GM12878 (cell line): ENCODE results near the gene CDCA7L. TPM values are rescaled to one million over a fixed set of nuclear protein-coding genes. Genes with fewer than 3 reads are reported as not detected.

Experiments
- ATAC-seq: fragments of 200-7000 bp; cut with Tn5 transposase; 3 replicates; pipeline ENCODE4 v1.9.1; 2020; ENCODE audit warnings: mild to moderate bottlenecking, moderate library complexity
- BruUV-seq: library from RNA; stranded (reverse); fragments of 400-500 nt; replicated peaks from 2 replicates; lab custom pipeline; 2021; lab: Mats Ljungman, UMichigan
- CTCF ChIA-PET: fragments of 300-600 bp; sonication (Branson Sonifier 250); formaldehyde crosslinking; extraction: SDS; loops from one replicate; lab custom pipeline; 2021; ENCODE audit warnings: inconsistent platforms; lab: Yijun Ruan, JAX
- POLR2A ChIA-PET: fragments of 350-600 bp; formaldehyde crosslinking; extraction: SDS; loops from one replicate; lab custom pipeline; 2021; ENCODE audit warnings: inconsistent platforms; lab: Charles Lee
- RAD21 ChIA-PET: fragments of 300-600 bp; sonication (Branson Sonifier 250); formaldehyde crosslinking; loops from one replicate; lab custom pipeline; 2023; ENCODE audit warnings: antibody characterized with exemption; ENCODE audit not compliant: unreplicated experiment; lab: Charles Lee
- SMC1A ChIA-PET: fragments of 300-600 bp; sonication (Branson Sonifier 250); formaldehyde crosslinking; loops from one replicate; lab custom pipeline; 2023; ENCODE audit not compliant: unreplicated experiment, uncharacterized antibody; lab: Charles Lee
- DNase-seq: peaks from one replicate; pipeline ENCODE4 v3.0.0-alpha.2; 2011; ENCODE audit warnings: low read depth, low spot score
- FAIRE-seq: peaks from 3 replicates; lab custom pipeline; 2011; peaks lifted over from hg19 to GRCh38; lab: Jason Lieb, UNC
- H2AFZ ChIP-seq: 2 replicates; pipeline ENCODE4 v1.6.0; 2011; ENCODE audit warnings: low read depth, low read length, control low read depth; ENCODE audit not compliant: control insufficient read depth
- H3K27ac ChIP-seq: 2 replicates; pipeline ENCODE4 v1.5.1; 2011; ENCODE audit warnings: control low read depth; ENCODE audit not compliant: control insufficient read depth, insufficient read depth
- H3K27me3 ChIP-seq, 2 experiments: replicated peaks in 1 of 2; 2 replicates each; pipeline versions ENCODE4 v1.6.0 to v1.6.1; 2011; ENCODE audit warnings: low read length in 1 of 2; ENCODE audit not compliant: control insufficient read depth in 2 of 2, insufficient read depth in 2 of 2
- H3K36me3 ChIP-seq, 2 experiments: 2 replicates each; pipeline ENCODE4 v1.5.1; 2011; ENCODE audit warnings: low read length in 1 of 2; ENCODE audit not compliant: control insufficient read depth in 2 of 2, insufficient read depth in 2 of 2
- H3K4me1 ChIP-seq: 2 replicates; pipeline ENCODE4 v1.6.1; 2011; ENCODE audit warnings: mild to moderate bottlenecking, low read length, moderate library complexity, mixed read lengths; ENCODE audit not compliant: control insufficient read depth, insufficient read depth
- H3K4me2 ChIP-seq: 2 replicates; pipeline ENCODE4 v1.6.0; 2011; ENCODE audit warnings: control low read depth; ENCODE audit not compliant: control insufficient read depth, insufficient read depth
- H3K4me3 ChIP-seq: fragments of 200-600 bp; sonication (generic); 2 replicates; pipeline ENCODE4 v1.5.1; 2016
- H3K79me2 ChIP-seq: 2 replicates; pipeline ENCODE4 v1.6.0; 2011; ENCODE audit warnings: low read length; ENCODE audit not compliant: control insufficient read depth, insufficient read depth
- H3K9ac ChIP-seq: 2 replicates; pipeline ENCODE4 v1.8.0; 2011; ENCODE audit warnings: low read length, control low read depth, mixed read lengths; ENCODE audit not compliant: control insufficient read depth, insufficient read depth
- H3K9me3 ChIP-seq: replicated peaks from 3 replicates; pipeline ENCODE4 v1.5.1; 2011; ENCODE audit warnings: mild to moderate bottlenecking, low read length; ENCODE audit not compliant: control insufficient read depth, insufficient read depth
- H4K20me1 ChIP-seq: 2 replicates; pipeline ENCODE4 v1.6.0; 2011; ENCODE audit not compliant: control insufficient read depth, insufficient read depth
- BCLAF1 ChIP-seq: fragments of 450-650 bp; IDR thresholded peaks from 2 replicates; pipeline ENCODE4 v1.6.1; 2017; ENCODE audit warnings: antibody characterized with exemption, mild to moderate bottlenecking, moderate library complexity
- HDGF ChIP-seq: fragments of 450-650 bp; IDR thresholded peaks from 2 replicates; pipeline ENCODE4 v1.6.1; 2016; ENCODE audit warnings: antibody characterized with exemption
- STAT1 ChIP-seq: fragments of 450-650 bp; conservative IDR thresholded peaks from 2 replicates; pipeline ENCODE4 v1.6.1; 2014; ENCODE audit warnings: antibody characterized with exemption, mild to moderate bottlenecking
- WGBS: methylation state at CpG from one replicate; pipeline ENCODE4 v1.1.6; 2016; ENCODE audit warnings: low lambda C conversion rate; ENCODE audit not compliant: insufficient replicate concordance, insufficient coverage; ENCODE audit errors: missing lambda C conversion rate; 5-methylcytosine and 5-hydroxymethylcytosine counted together
- in situ Hi-C: fragments of 300-500 bp; cut with MboI; formaldehyde crosslinking; loops from 9 replicates; pipeline ENCODE4 v1.14.3; 2018; ENCODE audit warnings: mixed read lengths
- intact Hi-C: fragments of 100-400 bp; cut with micrococcal nuclease; formaldehyde crosslinking; loops from one replicate; pipeline ENCODE4 v1.14.2; 2022; ENCODE audit not compliant: unreplicated experiment
- polyA plus RNA-seq, 11 experiments: library from polyadenylated mRNA; depleted of rRNA in 4 of 11; unstranded in 6 of 11; stranded (reverse) in 5 of 11; fragments of >200 nt; fragmentation: Nextera tagmentation in 4 of 11; fragmentation: Illumina TruSeq in 1 of 11; extraction: Ambion mirVana in 4 of 11; extraction: Trizol in 1 of 11; gene quantifications; 1 replicate in 1 of 11; 2 replicates in 10 of 11; pipeline versions ENCODE4 v1.2.1 to v1.2.3, GENCODE V29; 2011 to 2016; ENCODE audit warnings: inconsistent platforms in 2 of 11, missing spikeins in 2 of 11, low read depth in 1 of 11
- total RNA-seq, 4 experiments: library from RNA; depleted of rRNA in 3 of 4; stranded (reverse); fragments of >200 nt in 3 of 4; fragmentation: Illumina TruSeq in 1 of 4; extraction: Trizol in 1 of 4; gene quantifications; 2 replicates each; pipeline versions ENCODE4 v1.2.1 to v1.2.3, GENCODE V29; 2013 to 2021
- TF ChIP-seq, protein P1 (sequence below): IDR thresholded peaks from 2 replicates; pipeline ENCODE4 v1.6.1; 2011; ENCODE audit warnings: borderline replicate concordance, low read depth, mild to moderate bottlenecking, moderate library complexity, mixed read lengths, low read length; ENCODE audit not compliant: insufficient read depth; ENCODE audit errors: extremely low read length

CDCA7L gene
- total and polyA plus RNA-seq, 10 of the 15 experiments (the other 5 are each of a cell fraction or from before 2014, with no cell fraction given) = 30.3 to 92.2 (median 68.5) TPM

GRCh38 chr7:21980926-21981500 lies 35.3 kb upstream of the CDCA7L start:
- no peak for FAIRE-seq
- POLR2A ChIA-PET = no interaction called here
- no peak overlapping the region for H2AFZ ChIP-seq

More at GRCh38 chr7:21980926-21981500, 35.3 kb upstream of the CDCA7L start:
- Histone ChIP-seq H3K27ac (no peak overlapping the region), H3K27me3 (no peaks in the 10 kb centered on the region), H4K20me1 (no peaks in the 10 kb centered on the region), H3K4me3 (no peak overlapping the region), H3K4me2 (no peak overlapping the region), H3K36me3 (no peaks in the 10 kb centered on the region), H3K79me2 (no peaks in the 10 kb centered on the region), H3K4me1 (no peaks in the 10 kb centered on the region), H3K9me3 (no peaks in the 10 kb centered on the region), H3K9ac (no peak overlapping the region)
- intact Hi-C loops = loop anchor here (5.0 kb wide), 1 partner anchor 99 kb away; no protein-coding TSS in a partner anchor
- TF ChIP-seq STAT1 (no peak), BCLAF1 (no peak), HDGF (no peak)
- TF ChIP-seq, protein P1, sequence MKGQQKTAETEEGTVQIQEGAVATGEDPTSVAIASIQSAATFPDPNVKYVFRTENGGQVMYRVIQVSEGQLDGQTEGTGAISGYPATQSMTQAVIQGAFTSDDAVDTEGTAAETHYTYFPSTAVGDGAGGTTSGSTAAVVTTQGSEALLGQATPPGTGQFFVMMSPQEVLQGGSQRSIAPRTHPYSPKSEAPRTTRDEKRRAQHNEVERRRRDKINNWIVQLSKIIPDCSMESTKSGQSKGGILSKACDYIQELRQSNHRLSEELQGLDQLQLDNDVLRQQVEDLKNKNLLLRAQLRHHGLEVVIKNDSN = no peak
- in situ Hi-C loops = no loop called here
- CTCF ChIA-PET = interaction anchor here (1.2 kb wide), 1 partner anchor 12 kb away, joined by 3 read pairs; no protein-coding TSS in a partner anchor
- ATAC-seq (no peak), DNase-seq (no peak)
- SMC1A ChIA-PET = no interaction called here
- WGBS = 44% methylated on average over 5 of the region's 5 CpGs
- RAD21 ChIA-PET = no interaction called here
- no TSS peak for BruUV-seq
